Colonic mucosa (tissue), 4 donors: ENCODE data around the gene CEACAM21. TPM values are rescaled to one million over a fixed set of nuclear protein-coding genes. Genes with fewer than 3 reads are reported as not detected.

ENCODE experiments used
- DNase-seq: peaks from one replicate; pipeline ENCODE4 v3.0.0-alpha.2; 2020
- H3K27ac ChIP-seq: fragments of 200-600 bp; one replicate; pipeline ENCODE4 v1.8.0; 2021
- H3K27me3 ChIP-seq: fragments of 200-600 bp; one replicate; pipeline ENCODE4 v1.8.0; 2021
- H3K36me3 ChIP-seq: fragments of 200-600 bp; one replicate; pipeline ENCODE4 v1.8.0; 2021
- H3K4me1 ChIP-seq: fragments of 200-600 bp; one replicate; pipeline ENCODE4 v1.8.0; 2021; ENCODE audit warnings: mild to moderate bottlenecking
- H3K4me3 ChIP-seq: fragments of 200-600 bp; one replicate; pipeline ENCODE4 v1.8.0; 2021
- H3K9ac ChIP-seq, 2 donors: one replicate each; pipeline ENCODE4 v1.7.0; 2013; ENCODE audit warnings: control low read depth in 2 of 2, low read depth in 2 of 2, low read length in 2 of 2
- H3K9me3 ChIP-seq: fragments of 200-600 bp; one replicate; pipeline ENCODE4 v1.8.0; 2021
- CTCF ChIP-seq: fragments of 200-600 bp; IDR thresholded peaks from one replicate; pipeline ENCODE4 v1.8.0; 2022; ENCODE audit warnings: antibody characterized with exemption, mild to moderate bottlenecking
- intact Hi-C: fragments of 100-400 bp; cut with DNase I; formaldehyde crosslinking; loops from one replicate; pipeline ENCODE4 v1.14.1; 2022
- total RNA-seq, 2 donors: library from RNA; stranded (reverse); fragmentation: NEBNext Ultra II Directional in 1 of 2; extraction: Animal tissue kit (Norgen Biotek cat#: 25700) in 1 of 2; gene quantifications; one replicate each; pipeline ENCODE4 v1.2.1, GENCODE V29; 2021
- donor health status: healthy.
- donor health status: DM: no; HTN: no; CAD: no.
- donor health status: DM: no; HTN: no; CAD: no.

The CEACAM21 gene
- total RNA-seq, 2 donors from 2014 or later: 0.25 to 0.45 TPM

GRCh38 chr19:41565379-41565720, 10.6 kb upstream of the CEACAM21 start:
- H3K4me1 ChIP-seq: no peaks in the 10 kb centered on the region
- intact Hi-C loops: loop anchor here (10.0 kb wide), 1 partner anchor 221 kb away; no protein-coding TSS in a partner anchor
- H3K4me3 ChIP-seq: no peak overlapping the region
- no peak for DNase-seq
- no peaks in the 10 kb centered on the region for H3K36me3 ChIP-seq
- TF ChIP-seq CTCF: no peak
- H3K9me3 ChIP-seq: no peaks in the 10 kb centered on the region
- no peak overlapping the region for H3K9ac ChIP-seq
- peaks cover 30% of the 10 kb centered on the region for H3K27me3 ChIP-seq
- no peak overlapping the region for H3K27ac ChIP-seq

GRCh38 chr19:41566001-41566400, 10.0 kb upstream of the CEACAM21 start:
- Histone ChIP-seq H3K4me1 (no peaks in the 10 kb centered on the region), H3K4me3 (no peak overlapping the region), H3K9ac (no peak overlapping the region), H3K27ac (no peak overlapping the region), H3K36me3 (no peaks in the 10 kb centered on the region), H3K9me3 (no peaks in the 10 kb centered on the region), H3K27me3 (peaks cover 30% of the 10 kb centered on the region)
- DNase-seq: no peak
- intact Hi-C loops: loop anchor here (2.0 to 10.0 kb wide), 2 partner anchors 117 to 221 kb away; no protein-coding TSS in a partner anchor
- TF ChIP-seq CTCF: no peak

- Histone ChIP-seq H3K4me3 (no peak overlapping the region), H3K9ac (no peak overlapping the region), H3K36me3 (no peaks in the 10 kb centered on the region), H3K27me3 (peaks cover 16% of the 10 kb centered on the region), H3K9me3 (no peaks in the 10 kb centered on the region), H3K27ac (no peak overlapping the region), H3K4me1 (no peaks in the 10 kb centered on the region)
- DNase-seq: no peak
- no peak for TF ChIP-seq CTCF
- intact Hi-C loops: loop anchor here (10.0 kb wide), 1 partner anchor 225 kb away; no protein-coding TSS in a partner anchor
These were observed 6.3 kb upstream of the CEACAM21 start for GRCh38 chr19:41569481-41570150.

GRCh38 chr19:41570179-41570578, 5.8 kb upstream of the CEACAM21 start:
- no peak overlapping the region for H3K4me3 ChIP-seq
- no peak for TF ChIP-seq CTCF
- H3K27me3 ChIP-seq: peaks cover 10% of the 10 kb centered on the region
- no peaks in the 10 kb centered on the region for H3K36me3 ChIP-seq
- H3K4me1 ChIP-seq: no peaks in the 10 kb centered on the region
- intact Hi-C loops: no loop called here
- no peak overlapping the region for H3K27ac ChIP-seq
- DNase-seq: no peak
- no peak overlapping the region for H3K9ac ChIP-seq
- no peaks in the 10 kb centered on the region for H3K9me3 ChIP-seq

GRCh38 chr19:41570639-41571112, 5.3 kb upstream of the CEACAM21 start:
- intact Hi-C loops: no loop called here
- Histone ChIP-seq H3K4me1 (no peaks in the 10 kb centered on the region), H3K27me3 (peaks cover 5% of the 10 kb centered on the region), H3K27ac (no peak overlapping the region), H3K9ac (no peak overlapping the region), H3K36me3 (no peaks in the 10 kb centered on the region), H3K4me3 (no peak overlapping the region), H3K9me3 (no peaks in the 10 kb centered on the region)
- DNase-seq: peak; percentile 75
- TF ChIP-seq CTCF: peak; percentile 80
